WERI-Rb-1 (cell line): Measurements from ENCODE around the gene SSNA1.

ENCODE experiments used
- DNase-seq: peaks from one replicate; pipeline ENCODE4 v3.0.0-alpha.2; 2020
- H3K27ac ChIP-seq: fragments of 250-450 bp; sonication (Bioruptor Pico); 2 replicates; pipeline ENCODE4 v1.5.1; 2020; ENCODE audit warnings: mild to moderate bottlenecking, moderate library complexity
- H3K27me3 ChIP-seq: fragments of 250-450 bp; sonication (Bioruptor Pico); 2 replicates; pipeline ENCODE4 v1.5.1; 2021; ENCODE audit warnings: mild to moderate bottlenecking, low read depth, moderate library complexity; ENCODE audit not compliant: insufficient read depth, severe bottlenecking
- H3K36me3 ChIP-seq: fragments of 250-450 bp; sonication (Bioruptor Pico); 2 replicates; pipeline ENCODE4 v1.5.1; 2020; ENCODE audit warnings: mild to moderate bottlenecking, moderate library complexity
- H3K4me3 ChIP-seq: 2 replicates; pipeline ENCODE4 v1.5.1; 2011; ENCODE audit warnings: low read depth, mild to moderate bottlenecking, control low read depth, low read length
- H3K9me3 ChIP-seq: fragments of 250-450 bp; sonication (Bioruptor Pico); 2 replicates; pipeline ENCODE4 v1.5.1; 2021; ENCODE audit warnings: mild to moderate bottlenecking, moderate library complexity; ENCODE audit not compliant: severe bottlenecking
- TF ChIP-seq, protein P1 (sequence below): IDR thresholded peaks from 2 replicates; pipeline ENCODE4 v1.5.1; 2011; ENCODE audit warnings: low read depth, mild to moderate bottlenecking, control low read depth, inconsistent platforms, low read length

Gene SSNA1

GRCh38 chr9:137221095-137221505, 32.6 kb downstream of the SSNA1 start:
- H3K27me3 ChIP-seq = no peaks in the 10 kb centered on the region
- TF ChIP-seq, protein P1, sequence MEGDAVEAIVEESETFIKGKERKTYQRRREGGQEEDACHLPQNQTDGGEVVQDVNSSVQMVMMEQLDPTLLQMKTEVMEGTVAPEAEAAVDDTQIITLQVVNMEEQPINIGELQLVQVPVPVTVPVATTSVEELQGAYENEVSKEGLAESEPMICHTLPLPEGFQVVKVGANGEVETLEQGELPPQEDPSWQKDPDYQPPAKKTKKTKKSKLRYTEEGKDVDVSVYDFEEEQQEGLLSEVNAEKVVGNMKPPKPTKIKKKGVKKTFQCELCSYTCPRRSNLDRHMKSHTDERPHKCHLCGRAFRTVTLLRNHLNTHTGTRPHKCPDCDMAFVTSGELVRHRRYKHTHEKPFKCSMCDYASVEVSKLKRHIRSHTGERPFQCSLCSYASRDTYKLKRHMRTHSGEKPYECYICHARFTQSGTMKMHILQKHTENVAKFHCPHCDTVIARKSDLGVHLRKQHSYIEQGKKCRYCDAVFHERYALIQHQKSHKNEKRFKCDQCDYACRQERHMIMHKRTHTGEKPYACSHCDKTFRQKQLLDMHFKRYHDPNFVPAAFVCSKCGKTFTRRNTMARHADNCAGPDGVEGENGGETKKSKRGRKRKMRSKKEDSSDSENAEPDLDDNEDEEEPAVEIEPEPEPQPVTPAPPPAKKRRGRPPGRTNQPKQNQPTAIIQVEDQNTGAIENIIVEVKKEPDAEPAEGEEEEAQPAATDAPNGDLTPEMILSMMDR = no peak
- no peaks in the 10 kb centered on the region for H3K9me3 ChIP-seq
- DNase-seq = no peak
- H3K4me3 ChIP-seq = no peak overlapping the region; the same call in 1 of the 2 replicates
- no peaks in the 10 kb centered on the region for H3K36me3 ChIP-seq
- H3K27ac ChIP-seq = no peak overlapping the region

GRCh38 chr9:137221506-137222111, 33.1 kb downstream of the SSNA1 start:
- H3K27ac ChIP-seq = no peak overlapping the region
- H3K9me3 ChIP-seq = no peaks in the 10 kb centered on the region
- DNase-seq = no peak
- TF ChIP-seq, protein P1 = no peak
- H3K4me3 ChIP-seq = peak overlapping the region; percentile 40
- no peaks in the 10 kb centered on the region for H3K36me3 ChIP-seq
- H3K27me3 ChIP-seq = no peaks in the 10 kb centered on the region

DNA sequence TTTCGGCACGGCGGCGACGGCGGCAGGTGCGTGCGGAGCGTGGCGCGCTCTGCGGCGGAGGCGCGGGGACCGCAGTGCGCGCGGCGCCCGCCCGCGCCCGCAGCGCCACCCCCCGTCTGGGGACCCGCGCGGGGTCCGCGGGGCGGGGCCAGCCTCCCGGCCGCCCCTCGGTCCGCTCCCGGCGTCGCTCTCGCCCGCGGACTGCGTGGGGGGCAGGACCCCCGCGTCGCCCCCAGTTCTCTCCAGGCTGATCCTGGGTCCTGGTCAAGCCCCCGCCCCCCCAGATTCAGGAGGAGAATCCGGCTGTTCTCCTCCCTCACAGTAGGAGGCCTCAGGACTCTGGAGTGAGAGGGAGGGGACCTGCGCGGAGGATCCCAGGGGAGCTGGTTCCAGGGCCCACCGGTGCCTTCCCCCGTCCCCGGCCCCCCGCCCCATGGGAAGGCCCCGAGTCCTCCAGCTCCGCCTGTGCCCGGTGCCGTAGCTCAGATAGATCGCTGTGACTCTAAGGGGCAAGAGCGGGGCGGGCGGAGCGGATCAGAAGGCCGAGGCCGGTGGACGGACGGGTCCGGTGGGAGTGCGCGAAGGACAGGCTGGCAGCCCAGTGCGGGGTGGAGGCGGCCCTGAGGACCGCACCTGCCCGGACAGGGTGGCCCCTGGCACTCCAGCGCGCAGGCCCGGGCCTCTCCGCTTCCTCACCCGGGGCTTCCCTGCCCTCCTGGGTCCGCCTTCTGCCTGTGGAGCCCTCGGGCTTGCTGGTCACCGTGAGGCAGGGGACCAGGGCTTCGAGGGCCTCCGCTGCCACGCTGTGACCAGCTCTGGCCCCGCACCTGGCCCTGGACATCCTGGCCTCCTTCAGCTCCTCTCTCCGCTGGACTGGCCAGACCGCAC, 34.0 kb downstream of the SSNA1 start, which contains the start of gene RNF208:
RNF208 (minus strand) TSS at position 51 of the 888 bp plus-strand sequence. CDS start 1,028 bp downstream, outside the sequence.
- Histone ChIP-seq H3K9me3 (no peaks in the 10 kb centered on the region), H3K27me3 (no peaks in the 10 kb centered on the region), H3K27ac (peak within 1 kb of the TSS; percentile 28; the same call in 1 of the 2 replicates), H3K36me3 (no peaks in the 10 kb centered on the region), H3K4me3 (peak within 1 kb of the TSS; percentile 49)
- TF ChIP-seq, protein P1 = no peak
- peak; percentile 23 for DNase-seq

DNA sequence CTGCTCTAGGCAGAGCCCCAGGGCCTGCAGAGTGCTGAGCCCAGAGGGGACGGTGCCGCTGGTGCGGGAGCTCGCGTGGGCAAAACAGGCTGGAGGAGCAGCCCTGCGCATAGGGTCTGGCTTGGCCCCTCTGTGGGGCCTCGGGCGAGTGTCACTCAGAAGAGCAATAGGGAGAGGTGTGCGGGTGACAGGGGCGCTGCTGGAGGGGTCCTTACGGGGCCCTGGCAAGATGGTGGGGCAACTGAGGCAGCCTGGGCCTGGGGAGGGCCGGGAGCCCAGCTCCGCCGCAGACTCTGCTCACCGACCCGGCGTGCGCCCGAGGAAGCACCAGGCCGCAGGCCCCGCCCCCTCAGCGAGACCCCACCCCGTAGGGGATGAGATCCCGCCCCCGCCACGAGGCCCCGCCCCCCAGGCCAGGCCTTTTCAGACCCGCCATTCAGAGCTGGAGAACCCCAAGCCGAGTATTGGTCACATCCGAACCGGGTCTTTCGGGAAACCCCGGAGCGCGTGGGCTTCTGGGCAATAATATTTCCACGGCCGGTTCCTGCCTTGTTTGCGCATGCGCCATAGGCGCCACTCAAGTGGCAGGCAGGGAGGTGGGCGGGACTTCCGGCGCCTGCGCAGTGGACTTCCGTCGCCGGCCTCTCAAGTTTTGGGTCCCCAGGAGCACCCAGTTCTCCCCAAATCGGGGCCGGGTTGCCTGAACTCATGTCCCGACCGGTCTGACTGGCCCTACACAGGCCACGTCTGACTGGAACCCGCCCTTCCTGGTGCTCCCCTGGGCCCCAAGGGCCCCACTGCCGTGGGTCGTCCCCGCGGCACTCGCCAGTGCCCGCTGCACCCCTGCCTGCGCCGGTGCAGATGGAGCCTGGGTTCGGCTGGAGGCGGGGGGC, 34.8 kb downstream of the SSNA1 start:
- Histone ChIP-seq H3K9me3 (no peaks in the 10 kb centered on the region), H3K4me3 (peak overlapping the region; percentile 66), H3K27me3 (no peaks in the 10 kb centered on the region), H3K36me3 (no peaks in the 10 kb centered on the region), H3K27ac (peak overlapping the region; percentile 51)
- DNase-seq = peak; percentile 93
- TF ChIP-seq, protein P1 = no peak

GRCh38 chr9:137224830-137225694, 36.6 kb downstream of the SSNA1 start, which contains the start of gene CYSRT1:
TSS of gene CYSRT1 (plus strand) at chr9:137225174. CDS start at chr9:137225622, 448 bp downstream.
- Histone ChIP-seq H3K36me3 (no peaks in the 10 kb centered on the region), H3K27me3 (no peaks in the 10 kb centered on the region), H3K4me3 (peak within 1 kb of the TSS; percentile 66), H3K9me3 (no peaks in the 10 kb centered on the region), H3K27ac (no peak within 1 kb of the TSS)
- DNase-seq = no peak
- TF ChIP-seq, protein P1 = no peak
